Muscle of leg (tissue), 11 donors: ENCODE data around the gene PRKN. TPM values are rescaled to one million over a fixed set of nuclear protein-coding genes. Genes with fewer than 3 reads are reported as not detected.

Source experiments
- DNase-seq: peaks from one replicate; pipeline ENCODE4 v3.0.0; 2013
- H3K27ac ChIP-seq: one replicate; pipeline ENCODE4 v1.5.1; 2013; ENCODE audit warnings: mild to moderate bottlenecking, low read length, control low read depth
- H3K27me3 ChIP-seq: one replicate; pipeline ENCODE4 v1.6.1; 2013; ENCODE audit warnings: low read length; ENCODE audit not compliant: control insufficient read depth, insufficient read depth
- H3K36me3 ChIP-seq: one replicate; pipeline ENCODE4 v1.6.1; 2013; ENCODE audit warnings: low read length; ENCODE audit not compliant: control insufficient read depth, insufficient read depth
- H3K4me1 ChIP-seq: one replicate; pipeline ENCODE4 v1.6.1; 2013; ENCODE audit warnings: low read length; ENCODE audit not compliant: control insufficient read depth, insufficient read depth
- H3K4me3 ChIP-seq: one replicate; pipeline ENCODE4 v1.5.1; 2013; ENCODE audit warnings: low read length, control low read depth
- H3K9me3 ChIP-seq: replicated peaks from 2 replicates; pipeline ENCODE4 v1.6.1; 2013; ENCODE audit warnings: low read depth, low read length; ENCODE audit not compliant: control insufficient read depth
- WGBS: methylation state at CpG from one replicate; pipeline ENCODE4 v1.1.5; 2013; ENCODE audit warnings: missing lambda C conversion rate; ENCODE audit not compliant: insufficient coverage; 5-methylcytosine and 5-hydroxymethylcytosine counted together
- polyA plus RNA-seq, 8 donors: library from polyadenylated mRNA; unstranded; fragments of 120-200 nt; gene quantifications; one replicate each; pipeline versions ENCODE4 v1.2.1 to v1.2.3, GENCODE V29; 2013; ENCODE audit warnings: inconsistent platforms in 1 of 8, low replicate concordance in 1 of 8; ENCODE audit not compliant: insufficient read length in 8 of 8, insufficient read depth in 1 of 8
- total RNA-seq: library from RNA; stranded (reverse); fragments of 120-200 nt; gene quantifications from one replicate; pipeline ENCODE4 v1.2.4, GENCODE V29; 2013

The PRKN gene
- total and polyA plus RNA-seq, 9 donors, result 2.5 to 4.7 (median 3.9) TPM

GRCh38 chr6:162325051-162325450 is 402.5 kb downstream of the PRKN start:
- no peak for DNase-seq
- Histone ChIP-seq H3K27ac (no peak overlapping the region), H3K9me3 (peaks cover 2% of the 10 kb centered on the region), H3K4me1 (no peaks in the 10 kb centered on the region), H3K27me3 (no peaks in the 10 kb centered on the region), H3K36me3 (no peaks in the 10 kb centered on the region), H3K4me3 (no peak overlapping the region)
- 25% methylated on average over 2 of the region's 4 CpGs for WGBS

GRCh38 chr6:162315291-162315690 is 412.3 kb downstream of the PRKN start:
- WGBS, result 80% methylated on average over 2 of the region's 3 CpGs
- no peaks in the 10 kb centered on the region for H3K27me3 ChIP-seq
- H3K4me1 ChIP-seq, result no peaks in the 10 kb centered on the region
- H3K9me3 ChIP-seq, result no peaks in the 10 kb centered on the region
- H3K27ac ChIP-seq, result no peak overlapping the region
- H3K36me3 ChIP-seq, result no peaks in the 10 kb centered on the region
- DNase-seq, result no peak
- no peak overlapping the region for H3K4me3 ChIP-seq

- DNase-seq, result no peak
- Histone ChIP-seq H3K4me3 (no peak overlapping the region), H3K27ac (no peak overlapping the region), H3K9me3 (no peaks in the 10 kb centered on the region), H3K36me3 (no peaks in the 10 kb centered on the region), H3K27me3 (no peaks in the 10 kb centered on the region), H3K4me1 (no peaks in the 10 kb centered on the region)
- 80% methylated on average over 1 of the region's 4 CpGs for WGBS
Observed at GRCh38 chr6:162313922-162314660, 413.5 kb downstream of the PRKN start.

- Histone ChIP-seq H3K36me3 (no peaks in the 10 kb centered on the region), H3K9me3 (no peaks in the 10 kb centered on the region), H3K27me3 (no peaks in the 10 kb centered on the region), H3K27ac (no peak overlapping the region), H3K4me3 (no peak overlapping the region), H3K4me1 (no peaks in the 10 kb centered on the region)
- 61% methylated on average over 3 of the region's 5 CpGs for WGBS
- no peak for DNase-seq
Observed at GRCh38 chr6:162307865-162308264, 419.7 kb downstream of the PRKN start.

- Histone ChIP-seq H3K27ac (no peak overlapping the region), H3K4me1 (no peaks in the 10 kb centered on the region), H3K27me3 (no peaks in the 10 kb centered on the region), H3K36me3 (no peaks in the 10 kb centered on the region), H3K9me3 (no peaks in the 10 kb centered on the region), H3K4me3 (no peak overlapping the region)
- 79% methylated on average over 2 of the region's 7 CpGs for WGBS
- DNase-seq, result no peak
Observed at GRCh38 chr6:162306616-162307015, 420.9 kb downstream of the PRKN start.

- Histone ChIP-seq H3K36me3 (no peaks in the 10 kb centered on the region), H3K4me3 (no peak overlapping the region), H3K4me1 (no peaks in the 10 kb centered on the region), H3K9me3 (no peaks in the 10 kb centered on the region), H3K27ac (no peak overlapping the region), H3K27me3 (no peaks in the 10 kb centered on the region)
- DNase-seq, result no peak
- WGBS, result no CpG with 5 or more reads among the region's 6 CpGs
Observed at GRCh38 chr6:162301128-162301527, 426.4 kb downstream of the PRKN start.

- H3K9me3 ChIP-seq, result no peaks in the 10 kb centered on the region
- peaks cover 18% of the 10 kb centered on the region for H3K4me1 ChIP-seq
- WGBS, result 17% methylated on average over 3 of the region's 4 CpGs
- no peaks in the 10 kb centered on the region for H3K27me3 ChIP-seq
- no peak overlapping the region for H3K4me3 ChIP-seq
- H3K27ac ChIP-seq, result peak overlapping the region; percentile 1
- DNase-seq, result peak; percentile 87
- H3K36me3 ChIP-seq, result no peaks in the 10 kb centered on the region
Observed at GRCh38 chr6:162294029-162294428, 433.5 kb downstream of the PRKN start.

- peak overlapping the region; percentile 72 for H3K27ac ChIP-seq
Observed at GRCh38 chr6:162292915-162293314, 434.7 kb downstream of the PRKN start.

GRCh38 chr6:162290846-162291465 is 436.6 kb downstream of the PRKN start:
- Histone ChIP-seq H3K27me3 (no peaks in the 10 kb centered on the region), H3K36me3 (no peaks in the 10 kb centered on the region), H3K4me3 (no peak overlapping the region), H3K27ac (peak overlapping the region; percentile 83), H3K4me1 (peaks cover 18% of the 10 kb centered on the region), H3K9me3 (no peaks in the 10 kb centered on the region)
- WGBS, result 35% methylated on average over 4 of the region's 6 CpGs
- DNase-seq, result peak; percentile 97

More at GRCh38 chr6:162292915-162293314, 434.7 kb downstream of the PRKN start:
- no peaks in the 10 kb centered on the region for H3K36me3 ChIP-seq
- DNase-seq, result peak; percentile 67
- no peak overlapping the region for H3K4me3 ChIP-seq
- no peaks in the 10 kb centered on the region for H3K9me3 ChIP-seq
- H3K4me1 ChIP-seq, result peaks cover 18% of the 10 kb centered on the region
- WGBS, result 50% methylated on average over 1 of the region's 2 CpGs
- H3K27me3 ChIP-seq, result no peaks in the 10 kb centered on the region

- Histone ChIP-seq H3K27me3 (no peaks in the 10 kb centered on the region), H3K36me3 (no peaks in the 10 kb centered on the region), H3K4me1 (peaks cover 18% of the 10 kb centered on the region), H3K9me3 (no peaks in the 10 kb centered on the region), H3K27ac (no peak overlapping the region), H3K4me3 (no peak overlapping the region)
- WGBS, result 50% methylated on average over 1 of the region's 4 CpGs
- no peak for DNase-seq
Observed at GRCh38 chr6:162289972-162290371, 437.6 kb downstream of the PRKN start.
